ENCODE measurements around the gene NDUFB8.
"Not testable (repeated sequence)": the region's sequence is repeated elsewhere in the genome, so short reads cannot be mapped to it uniquely, and the experiment has no call there.

The NDUFB8 gene

GRCh38 chr10:100529475-100530298 lies at the start of gene NDUFB8:
Gene NDUFB8 (minus strand): TSS chr10:100529871. CDS start chr10:100529851, 20 bp downstream.
- in situ Hi-C loops (cut with MboI; ENCODE audit: low pct_unique_long_range_greater_than_20kb, low sequenced_read_pairs), result no loop called here
- peak; percentile 82 for DNase-seq

DNA sequence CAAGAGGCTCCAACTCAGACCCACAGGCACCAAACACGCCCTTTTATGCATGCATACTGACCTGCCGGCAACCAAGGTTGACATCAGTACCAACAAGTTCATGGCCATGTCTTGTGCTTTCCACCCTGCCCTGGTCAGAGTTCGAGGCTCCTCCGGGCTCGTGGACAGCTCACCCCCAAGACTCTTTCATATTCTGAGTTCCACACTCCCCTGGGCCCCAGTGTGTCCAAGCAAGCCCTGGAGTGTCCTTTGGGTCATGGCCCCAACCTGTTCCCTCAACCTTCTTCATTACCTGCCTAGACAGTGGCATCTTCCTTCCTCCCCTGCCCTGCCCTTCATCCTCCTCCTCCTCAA lies 46.6 kb upstream of the NDUFB8 start:
- DNase-seq, result no peak
- in situ Hi-C loops (cut with MboI; ENCODE audit: low pct_unique_long_range_greater_than_20kb, low sequenced_read_pairs), result no loop called here

DNA sequence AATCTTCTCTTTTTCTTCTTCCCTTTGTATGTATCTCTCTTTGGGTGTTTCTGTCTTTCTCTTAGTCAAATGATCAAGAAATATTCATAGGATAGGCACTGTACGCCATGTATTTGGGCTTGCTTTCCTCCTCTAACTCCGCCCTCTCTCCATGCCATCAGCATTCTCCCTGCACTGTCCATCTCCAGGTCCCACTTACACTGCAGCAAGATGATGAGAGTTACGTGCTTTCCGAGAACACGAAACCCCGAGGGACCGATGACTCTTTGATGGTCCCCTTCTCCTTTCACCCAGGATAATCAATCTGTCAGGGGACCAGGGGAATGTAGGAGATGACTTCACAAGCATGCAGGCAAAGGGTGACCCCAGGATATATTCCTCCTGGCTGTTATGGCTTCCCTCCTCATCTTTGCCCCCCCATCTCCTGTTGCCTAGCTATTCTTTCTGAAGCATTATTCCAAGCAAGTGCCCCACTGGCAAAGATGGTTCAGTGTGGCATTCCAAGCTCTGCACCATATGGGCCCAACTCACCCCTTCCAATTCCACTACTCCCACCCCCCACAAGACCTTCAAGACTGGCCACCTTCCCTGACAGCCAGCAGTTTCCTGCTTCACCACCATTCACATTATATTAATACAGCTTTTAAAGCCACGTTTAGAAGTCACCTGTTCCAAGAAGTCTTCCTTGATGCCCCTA lies 46.1 kb upstream of the NDUFB8 start:
- in situ Hi-C loops (cut with MboI; ENCODE audit: low pct_unique_long_range_greater_than_20kb, low sequenced_read_pairs), result no loop called here
- no peak for DNase-seq

DNA sequence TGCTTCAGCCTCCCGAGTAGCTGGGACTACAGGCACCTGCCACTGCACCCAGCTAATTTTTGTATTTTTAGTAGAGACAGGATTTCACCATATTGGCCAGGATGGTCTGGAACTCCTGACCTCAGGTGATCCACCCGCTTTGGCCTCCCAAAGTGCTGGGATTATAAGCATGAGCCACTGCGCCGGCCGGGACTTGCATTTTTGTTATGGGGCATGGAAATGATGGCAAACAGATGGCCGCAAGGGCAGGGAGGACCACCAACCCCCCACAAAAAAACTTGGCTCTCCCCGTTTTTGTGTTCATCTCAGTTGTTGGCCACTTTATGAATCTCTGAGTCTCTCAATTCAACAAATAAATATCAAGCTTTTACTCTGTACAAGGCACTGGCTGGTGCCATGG lies 45.5 kb upstream of the NDUFB8 start:
- DNase-seq; in situ Hi-C loops (cut with MboI; ENCODE audit: low pct_unique_long_range_greater_than_20kb, low sequenced_read_pairs): not testable (repeated sequence)

- in situ Hi-C loops (cut with MboI; ENCODE audit: low pct_unique_long_range_greater_than_20kb, low sequenced_read_pairs), result no loop called here
Measured at GRCh38 chr10:100571084-100571856, 41.6 kb upstream of the NDUFB8 start.

GRCh38 chr10:100570506-100570905 lies 40.8 kb upstream of the NDUFB8 start:
- DNase-seq, result no peak
- in situ Hi-C loops (cut with MboI; ENCODE audit: low pct_unique_long_range_greater_than_20kb, low sequenced_read_pairs), result no loop called here

More at GRCh38 chr10:100571084-100571856, 41.6 kb upstream of the NDUFB8 start:
- DNase-seq, result peak; percentile 38

- DNase-seq, result no peak
- in situ Hi-C loops (cut with MboI; ENCODE audit: low pct_unique_long_range_greater_than_20kb, low sequenced_read_pairs), result loop anchor here (10.0 kb wide), 1 partner anchor 175 kb away; the partner anchor contains the start of gene PAX2
Measured at GRCh38 chr10:100569687-100570481, 40.2 kb upstream of the NDUFB8 start.

DNA sequence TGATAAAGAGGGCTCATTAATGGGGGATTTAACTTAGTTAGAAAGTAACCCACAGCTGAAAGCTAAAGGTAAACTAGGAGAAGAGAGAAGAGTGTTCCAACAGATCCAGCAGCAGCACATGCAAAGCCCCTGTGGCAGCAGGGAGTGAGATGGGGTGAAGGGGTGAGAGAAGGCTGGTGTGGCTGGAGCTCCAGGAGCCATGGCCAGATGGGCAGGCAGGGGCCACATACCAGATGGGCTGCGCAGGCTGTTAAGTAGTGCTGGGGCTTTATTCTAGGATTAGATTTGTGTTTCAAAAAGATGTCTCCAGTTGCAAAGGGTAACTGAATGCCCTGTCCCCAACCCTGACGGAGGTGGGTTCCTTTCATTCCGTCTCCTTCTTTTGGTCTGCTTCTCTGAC lies 39.2 kb upstream of the NDUFB8 start:
- no peak for DNase-seq
- in situ Hi-C loops (cut with MboI; ENCODE audit: low pct_unique_long_range_greater_than_20kb, low sequenced_read_pairs), result loop anchor here (10.0 kb wide), 1 partner anchor 176 kb away; the partner anchor contains the start of gene PAX2

DNA sequence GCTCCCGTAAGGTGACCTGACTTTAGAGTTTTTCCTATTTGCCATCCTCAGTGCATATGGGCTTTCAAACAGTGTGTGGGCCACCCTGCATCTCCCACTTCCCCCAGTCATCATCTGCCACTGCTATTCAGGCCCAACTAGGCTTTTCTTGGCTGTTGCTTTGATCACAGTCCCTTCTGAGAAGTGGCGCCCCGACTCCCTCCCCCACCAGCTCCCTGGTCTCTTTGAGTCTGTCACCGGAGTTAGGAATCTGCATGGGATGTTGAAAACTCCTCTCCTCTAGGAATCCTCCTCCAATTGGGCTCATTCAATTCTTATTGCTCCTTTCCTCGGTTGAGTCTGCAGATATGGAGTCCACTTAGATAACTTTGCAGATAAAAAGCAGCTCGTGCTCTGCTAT lies 38.2 kb upstream of the NDUFB8 start:
- in situ Hi-C loops (cut with MboI; ENCODE audit: low pct_unique_long_range_greater_than_20kb, low sequenced_read_pairs), result loop anchor here (10.0 kb wide), 1 partner anchor 177 kb away; the partner anchor contains the start of gene PAX2
- DNase-seq, result no peak

GRCh38 chr10:100567249-100567648 lies 37.6 kb upstream of the NDUFB8 start:
- in situ Hi-C loops (cut with MboI; ENCODE audit: low pct_unique_long_range_greater_than_20kb, low sequenced_read_pairs), result loop anchor here (10.0 kb wide), 1 partner anchor 178 kb away; the partner anchor contains the start of gene PAX2
- DNase-seq, result no peak

GRCh38 chr10:100566561-100566960 lies 36.9 kb upstream of the NDUFB8 start:
- DNase-seq, result no peak
- in situ Hi-C loops (cut with MboI; ENCODE audit: low pct_unique_long_range_greater_than_20kb, low sequenced_read_pairs), result loop anchor here (10.0 kb wide), 1 partner anchor 178 kb away; the partner anchor contains the start of gene PAX2

DNA sequence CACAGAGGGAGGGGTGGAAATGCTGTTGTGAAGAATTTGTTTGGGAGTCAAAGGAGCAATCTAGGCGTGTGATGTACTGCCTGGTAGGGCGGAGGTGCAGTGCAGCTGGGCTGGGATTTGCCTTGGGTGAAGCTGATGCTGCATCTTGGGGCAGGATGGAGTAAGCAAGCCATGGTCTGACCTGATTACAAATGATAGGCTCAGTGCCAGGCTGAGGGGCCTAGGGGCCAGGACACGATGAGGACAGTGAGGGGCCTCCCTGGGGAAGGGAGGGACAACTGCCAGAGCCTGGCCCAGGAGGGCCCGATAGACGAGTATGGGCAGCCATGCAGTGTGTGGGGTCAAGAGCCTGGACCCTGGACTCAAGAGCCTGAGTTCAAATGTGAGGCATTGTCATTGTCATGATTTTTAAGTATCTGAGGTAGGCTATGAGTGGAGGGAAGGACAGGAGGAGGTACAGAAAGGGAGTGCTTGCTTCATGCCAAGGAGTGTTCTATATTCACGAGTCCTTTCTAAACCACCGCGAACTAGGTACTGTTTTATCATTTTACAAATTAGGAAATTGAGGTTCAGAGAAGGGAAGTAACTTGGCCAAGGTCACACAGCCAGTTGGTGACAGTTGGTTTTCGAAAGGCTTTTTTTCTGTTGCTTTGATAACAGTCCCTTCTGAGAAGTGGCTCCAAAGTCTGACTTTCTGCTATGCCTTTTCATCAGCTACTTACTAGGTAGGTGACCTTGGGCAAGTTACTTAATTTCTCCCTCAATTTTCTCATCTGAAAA lies 35.7 kb upstream of the NDUFB8 start:
- DNase-seq, result no peak
- in situ Hi-C loops (cut with MboI; ENCODE audit: low pct_unique_long_range_greater_than_20kb, low sequenced_read_pairs), result loop anchor here (10.0 kb wide), 1 partner anchor 179 kb away; the partner anchor contains the start of gene PAX2

DNA sequence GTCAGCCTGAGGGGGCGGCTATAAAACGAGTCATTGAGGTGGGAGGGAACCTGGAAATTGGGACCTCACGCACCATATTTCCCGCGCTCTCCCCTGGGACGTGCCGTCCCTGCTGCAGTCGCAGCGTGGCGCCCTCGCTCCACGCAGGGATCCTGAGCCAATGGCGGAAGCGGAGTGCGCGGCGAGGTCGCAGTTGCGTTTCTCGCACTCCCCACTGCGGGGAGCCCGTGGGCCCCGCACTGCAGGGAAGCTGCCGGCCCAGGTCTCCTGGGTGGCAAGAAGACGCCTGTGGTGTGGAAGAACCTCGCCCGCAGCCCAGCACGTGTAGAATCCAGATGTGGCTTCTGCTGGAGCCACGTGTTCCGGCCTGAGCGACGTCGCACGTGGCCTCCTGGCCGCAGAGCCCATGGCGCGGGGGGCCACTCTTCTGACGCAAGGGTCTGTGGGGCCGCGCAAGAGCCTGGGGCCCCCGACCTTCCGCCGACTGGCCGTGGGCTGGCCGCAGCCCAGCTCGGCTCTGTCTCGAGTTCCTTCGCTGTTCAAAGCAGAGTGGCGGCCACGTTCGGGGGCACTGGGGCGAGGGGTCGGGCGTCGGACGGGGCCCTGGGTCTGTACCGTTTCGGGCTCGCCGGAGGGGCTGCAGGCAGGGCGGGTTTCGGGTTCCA lies 32.5 kb upstream of the NDUFB8 start:
- in situ Hi-C loops (cut with MboI; ENCODE audit: low pct_unique_long_range_greater_than_20kb, low sequenced_read_pairs), result loop anchor here (5.0 to 10.0 kb wide), 2 partner anchors 183 to 315 kb away; partner anchors contain the start of gene PAX2
- DNase-seq, result peak; percentile 92

- in situ Hi-C loops (cut with MboI; ENCODE audit: low pct_unique_long_range_greater_than_20kb, low sequenced_read_pairs), result loop anchor here (5.0 to 10.0 kb wide), 2 partner anchors 184 to 316 kb away; partner anchors contain the start of gene PAX2
- no peak for DNase-seq
Measured at GRCh38 chr10:100561005-100561404, 31.3 kb upstream of the NDUFB8 start.

GRCh38 chr10:100560248-100560647 lies 30.6 kb upstream of the NDUFB8 start:
- DNase-seq, result no peak
- in situ Hi-C loops (cut with MboI; ENCODE audit: low pct_unique_long_range_greater_than_20kb, low sequenced_read_pairs), result loop anchor here (5.0 to 10.0 kb wide), 2 partner anchors 185 to 317 kb away; partner anchors contain the start of gene PAX2

DNA sequence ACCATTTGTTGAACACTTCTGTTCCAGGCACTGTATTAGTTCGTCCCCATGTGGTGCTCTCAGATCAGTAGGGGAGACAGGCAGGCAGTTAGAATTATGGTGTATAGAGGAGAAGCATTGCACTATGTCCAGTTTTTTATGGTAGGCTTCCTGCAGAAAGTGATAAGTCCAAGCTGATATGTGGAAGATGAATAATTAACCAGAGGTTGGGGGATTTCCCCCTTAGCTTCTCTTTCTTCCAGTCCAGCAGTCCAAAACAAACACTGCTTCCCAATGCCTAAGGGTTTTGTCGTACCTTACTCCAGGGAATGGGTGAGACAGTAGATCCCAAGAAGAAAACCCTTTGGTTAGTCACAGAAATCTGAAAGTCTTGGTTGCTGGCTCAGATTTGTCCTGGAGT lies 25.2 kb upstream of the NDUFB8 start:
- DNase-seq, result no peak
- in situ Hi-C loops (cut with MboI; ENCODE audit: low pct_unique_long_range_greater_than_20kb, low sequenced_read_pairs), result no loop called here

- no peak for DNase-seq
- in situ Hi-C loops (cut with MboI; ENCODE audit: low pct_unique_long_range_greater_than_20kb, low sequenced_read_pairs), result no loop called here
Measured at GRCh38 chr10:100553929-100554328, 24.3 kb upstream of the NDUFB8 start.
